ENCODE measurements around the gene AMDHD2.

GRCh38 chr16:2494616-2495015 is 25.6 kb upstream of the AMDHD2 start:
- TF ChIP-seq EZH2phosphoT487 (IDR thresholded peaks at IDR 0.05; ENCODE audit: borderline replicate concordance, low read length): no peak
- TF ChIP-seq, protein P1, sequence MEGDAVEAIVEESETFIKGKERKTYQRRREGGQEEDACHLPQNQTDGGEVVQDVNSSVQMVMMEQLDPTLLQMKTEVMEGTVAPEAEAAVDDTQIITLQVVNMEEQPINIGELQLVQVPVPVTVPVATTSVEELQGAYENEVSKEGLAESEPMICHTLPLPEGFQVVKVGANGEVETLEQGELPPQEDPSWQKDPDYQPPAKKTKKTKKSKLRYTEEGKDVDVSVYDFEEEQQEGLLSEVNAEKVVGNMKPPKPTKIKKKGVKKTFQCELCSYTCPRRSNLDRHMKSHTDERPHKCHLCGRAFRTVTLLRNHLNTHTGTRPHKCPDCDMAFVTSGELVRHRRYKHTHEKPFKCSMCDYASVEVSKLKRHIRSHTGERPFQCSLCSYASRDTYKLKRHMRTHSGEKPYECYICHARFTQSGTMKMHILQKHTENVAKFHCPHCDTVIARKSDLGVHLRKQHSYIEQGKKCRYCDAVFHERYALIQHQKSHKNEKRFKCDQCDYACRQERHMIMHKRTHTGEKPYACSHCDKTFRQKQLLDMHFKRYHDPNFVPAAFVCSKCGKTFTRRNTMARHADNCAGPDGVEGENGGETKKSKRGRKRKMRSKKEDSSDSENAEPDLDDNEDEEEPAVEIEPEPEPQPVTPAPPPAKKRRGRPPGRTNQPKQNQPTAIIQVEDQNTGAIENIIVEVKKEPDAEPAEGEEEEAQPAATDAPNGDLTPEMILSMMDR (conservative IDR thresholded peaks at IDR 0.05; ENCODE audit: low read depth, low read length): no peak

Measured in PC-3 (cell line).